ENCODE results near the gene NRF1.

DNA sequence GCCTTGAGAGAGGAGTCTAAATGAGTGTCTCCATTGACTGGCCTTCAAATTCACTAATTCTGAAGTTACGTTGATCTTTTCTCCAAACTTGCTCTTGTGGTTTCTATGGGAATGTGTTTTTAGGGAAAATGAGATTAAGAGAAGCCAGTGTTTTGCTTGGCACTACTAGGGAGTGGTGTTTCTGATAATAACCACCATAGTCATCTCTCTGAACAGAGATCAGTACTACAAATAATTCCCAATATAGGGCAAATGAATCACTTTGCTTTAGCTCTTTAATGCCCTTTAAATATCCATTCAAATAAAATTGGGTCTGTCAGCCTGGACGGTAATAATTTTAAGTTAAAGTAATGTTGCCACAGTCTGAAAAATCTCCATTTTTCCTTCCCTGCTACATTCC lies 90.8 kb downstream of the NRF1 start:
- TF ChIP-seq, protein P1, sequence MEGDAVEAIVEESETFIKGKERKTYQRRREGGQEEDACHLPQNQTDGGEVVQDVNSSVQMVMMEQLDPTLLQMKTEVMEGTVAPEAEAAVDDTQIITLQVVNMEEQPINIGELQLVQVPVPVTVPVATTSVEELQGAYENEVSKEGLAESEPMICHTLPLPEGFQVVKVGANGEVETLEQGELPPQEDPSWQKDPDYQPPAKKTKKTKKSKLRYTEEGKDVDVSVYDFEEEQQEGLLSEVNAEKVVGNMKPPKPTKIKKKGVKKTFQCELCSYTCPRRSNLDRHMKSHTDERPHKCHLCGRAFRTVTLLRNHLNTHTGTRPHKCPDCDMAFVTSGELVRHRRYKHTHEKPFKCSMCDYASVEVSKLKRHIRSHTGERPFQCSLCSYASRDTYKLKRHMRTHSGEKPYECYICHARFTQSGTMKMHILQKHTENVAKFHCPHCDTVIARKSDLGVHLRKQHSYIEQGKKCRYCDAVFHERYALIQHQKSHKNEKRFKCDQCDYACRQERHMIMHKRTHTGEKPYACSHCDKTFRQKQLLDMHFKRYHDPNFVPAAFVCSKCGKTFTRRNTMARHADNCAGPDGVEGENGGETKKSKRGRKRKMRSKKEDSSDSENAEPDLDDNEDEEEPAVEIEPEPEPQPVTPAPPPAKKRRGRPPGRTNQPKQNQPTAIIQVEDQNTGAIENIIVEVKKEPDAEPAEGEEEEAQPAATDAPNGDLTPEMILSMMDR (IDR thresholded peaks at IDR 0.05 in 2 of 3, conservative IDR thresholded peaks at IDR 0.05 in 1 of 3; ENCODE audit: borderline replicate concordance in 1 of 3, insufficient read depth in 1 of 3, low read depth in 2 of 3, low read length in 2 of 3): no peak
- TF ChIP-seq, protein P2, sequence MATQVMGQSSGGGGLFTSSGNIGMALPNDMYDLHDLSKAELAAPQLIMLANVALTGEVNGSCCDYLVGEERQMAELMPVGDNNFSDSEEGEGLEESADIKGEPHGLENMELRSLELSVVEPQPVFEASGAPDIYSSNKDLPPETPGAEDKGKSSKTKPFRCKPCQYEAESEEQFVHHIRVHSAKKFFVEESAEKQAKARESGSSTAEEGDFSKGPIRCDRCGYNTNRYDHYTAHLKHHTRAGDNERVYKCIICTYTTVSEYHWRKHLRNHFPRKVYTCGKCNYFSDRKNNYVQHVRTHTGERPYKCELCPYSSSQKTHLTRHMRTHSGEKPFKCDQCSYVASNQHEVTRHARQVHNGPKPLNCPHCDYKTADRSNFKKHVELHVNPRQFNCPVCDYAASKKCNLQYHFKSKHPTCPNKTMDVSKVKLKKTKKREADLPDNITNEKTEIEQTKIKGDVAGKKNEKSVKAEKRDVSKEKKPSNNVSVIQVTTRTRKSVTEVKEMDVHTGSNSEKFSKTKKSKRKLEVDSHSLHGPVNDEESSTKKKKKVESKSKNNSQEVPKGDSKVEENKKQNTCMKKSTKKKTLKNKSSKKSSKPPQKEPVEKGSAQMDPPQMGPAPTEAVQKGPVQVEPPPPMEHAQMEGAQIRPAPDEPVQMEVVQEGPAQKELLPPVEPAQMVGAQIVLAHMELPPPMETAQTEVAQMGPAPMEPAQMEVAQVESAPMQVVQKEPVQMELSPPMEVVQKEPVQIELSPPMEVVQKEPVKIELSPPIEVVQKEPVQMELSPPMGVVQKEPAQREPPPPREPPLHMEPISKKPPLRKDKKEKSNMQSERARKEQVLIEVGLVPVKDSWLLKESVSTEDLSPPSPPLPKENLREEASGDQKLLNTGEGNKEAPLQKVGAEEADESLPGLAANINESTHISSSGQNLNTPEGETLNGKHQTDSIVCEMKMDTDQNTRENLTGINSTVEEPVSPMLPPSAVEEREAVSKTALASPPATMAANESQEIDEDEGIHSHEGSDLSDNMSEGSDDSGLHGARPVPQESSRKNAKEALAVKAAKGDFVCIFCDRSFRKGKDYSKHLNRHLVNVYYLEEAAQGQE (IDR thresholded peaks at IDR 0.05; ENCODE audit: low read depth): no peak
- TF ChIP-seq SP1 (IDR thresholded peaks at IDR 0.05; ENCODE audit: low read depth) (no peak), FOSL1 (IDR thresholded peaks at IDR 0.05; ENCODE audit: low read depth) (no peak), SIN3A (IDR thresholded peaks at IDR 0.05; ENCODE audit: low read depth) (no peak), EZH2 (IDR thresholded peaks at IDR 0.05) (no peak), ZNF274 (IDR thresholded peaks at IDR 0.05; ENCODE audit: low read depth, low read length) (no peak)
